ENCODE measurements around the gene DPP10.

DNA sequence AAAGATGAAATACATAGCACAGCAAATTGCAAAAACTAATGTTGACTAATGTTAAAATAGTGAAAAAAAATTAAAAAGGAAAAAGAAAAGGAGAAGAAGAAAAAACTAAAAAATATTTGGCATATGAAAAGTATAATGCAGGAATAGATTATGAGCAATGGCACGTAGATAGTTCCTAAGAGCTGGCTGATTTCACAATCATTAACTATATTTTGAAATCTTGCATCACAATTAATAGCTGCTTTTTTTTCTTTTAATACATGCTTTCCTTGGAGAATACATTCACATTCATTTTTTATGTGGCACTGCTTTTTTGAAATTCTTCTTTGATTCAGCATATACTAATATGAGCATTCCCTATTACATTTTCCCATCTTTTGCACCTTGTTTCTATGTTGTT, 299.8 kb downstream of the DPP10 start:
- TF ChIP-seq ZNF274 (IDR thresholded peaks at IDR 0.05; ENCODE audit: low read depth, low read length) (no peak), SUZ12 (IDR thresholded peaks at IDR 0.05; ENCODE audit: extremely low read depth, insufficient read depth, insufficient read length) (no peak), YY1 (IDR thresholded peaks at IDR 0.05; ENCODE audit: insufficient read depth, insufficient read length) (no peak)

Measured in NT2/D1 (cell line).